ENCODE results near the gene NFIB.

DNA sequence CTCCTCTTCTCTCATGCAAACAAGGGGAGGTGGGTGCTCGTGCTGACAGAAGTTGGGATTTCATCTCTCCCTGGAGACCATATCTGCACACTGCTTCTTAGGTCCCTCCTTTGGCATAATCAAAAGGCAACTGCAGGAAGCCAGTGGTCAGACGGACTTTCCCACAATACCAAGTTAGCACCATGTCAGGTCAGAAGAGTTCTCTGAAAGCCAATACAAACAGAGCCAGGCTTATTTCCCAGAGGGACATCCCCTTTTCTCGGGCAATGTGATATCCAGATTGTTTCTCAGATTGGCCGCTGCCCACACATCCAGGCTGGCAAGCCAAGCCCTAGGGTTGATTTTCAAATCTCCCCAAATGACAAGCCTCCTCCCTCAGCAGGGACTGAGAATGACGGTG, 241.1 kb downstream of the NFIB start:
- TF ChIP-seq SUZ12 (IDR thresholded peaks at IDR 0.05; ENCODE audit: extremely low read depth, insufficient read depth, insufficient read length) (no peak), ZNF274 (IDR thresholded peaks at IDR 0.05; ENCODE audit: low read depth, low read length) (no peak), YY1 (IDR thresholded peaks at IDR 0.05; ENCODE audit: insufficient read depth, insufficient read length) (no peak)

Data from NT2/D1 (cell line).